Lung (tissue), 12 donors: ENCODE data around the gene GOLGA6L10. TPM values are rescaled to one million over a fixed set of nuclear protein-coding genes. Genes with fewer than 3 reads are reported as not detected.
"Not testable (repeated sequence)": the region's sequence is repeated elsewhere in the genome, so short reads cannot be mapped to it uniquely, and the experiment has no call there.

ENCODE experiments used
- ATAC-seq: fragments of 200-7000 bp; cut with Tn5 transposase; one replicate; pipeline ENCODE4 v1.9.1; 2020; ENCODE audit warnings: moderate number of reproducible peaks; ENCODE audit not compliant: insufficient read depth, low FRiP score
- DNase-seq, 3 donors: peaks; one replicate each; pipeline ENCODE4 v3.0.0-alpha.2; 2013 to 2017
- H3K27ac ChIP-seq, 2 donors: one replicate each; pipeline ENCODE4 v1.5.1; 2013; ENCODE audit warnings: mild to moderate bottlenecking in 2 of 2, moderate library complexity in 2 of 2, control low read depth in 1 of 2, inconsistent platforms in 1 of 2, low read depth in 1 of 2, low read length in 1 of 2
- H3K27me3 ChIP-seq, 3 donors: one replicate each; pipeline ENCODE4 v1.5.1; 2013; ENCODE audit warnings: low read length in 2 of 3; ENCODE audit not compliant: control insufficient read depth in 3 of 3, insufficient read depth in 3 of 3
- H3K36me3 ChIP-seq, 4 donors: one replicate each; pipeline ENCODE4 v1.5.1; 2013; ENCODE audit warnings: low read length in 4 of 4, mild to moderate bottlenecking in 1 of 4, moderate library complexity in 1 of 4; ENCODE audit not compliant: control insufficient read depth in 4 of 4, insufficient read depth in 4 of 4
- H3K4me1 ChIP-seq, 5 donors: one replicate each; pipeline ENCODE4 v1.5.1; 2013; ENCODE audit warnings: low read length in 5 of 5, mild to moderate bottlenecking in 2 of 5, moderate library complexity in 1 of 5; ENCODE audit not compliant: control insufficient read depth in 5 of 5, insufficient read depth in 5 of 5
- H3K4me3 ChIP-seq: one replicate; pipeline ENCODE4 v1.5.1; 2013; ENCODE audit warnings: mild to moderate bottlenecking, control low read depth, moderate library complexity
- H3K9ac ChIP-seq, 2 donors: one replicate each; pipeline ENCODE4 v1.5.1; 2013; ENCODE audit warnings: low read length in 2 of 2, control low read depth in 1 of 2; ENCODE audit not compliant: insufficient read depth in 1 of 2
- H3K9me3 ChIP-seq, 4 donors: one replicate each; pipeline ENCODE4 v1.5.1; 2013; ENCODE audit warnings: low read length in 3 of 4, mild to moderate bottlenecking in 1 of 4, moderate library complexity in 1 of 4; ENCODE audit not compliant: control insufficient read depth in 4 of 4, insufficient read depth in 3 of 4
- WGBS, 2 donors: extraction: QIAGEN DNeasy Blood & Tissue Kit; methylation state at CpG; one replicate each; pipeline ENCODE4 v1.1.7; 2013; 5-methylcytosine and 5-hydroxymethylcytosine counted together
- polyA plus RNA-seq, 2 donors: library from polyadenylated mRNA; stranded (reverse); fragments of 200-250 nt; gene quantifications; one replicate each; pipeline ENCODE4 v1.2.1, GENCODE V29; 2013
- total RNA-seq, 2 donors: library from RNA; depleted of rRNA in 1 of 2; stranded (reverse); fragments of >200 nt in 1 of 2; gene quantifications; one replicate each; pipeline ENCODE4 v1.2.1, GENCODE V29; 2014 to 2021
- TF ChIP-seq, protein P1 (sequence below): IDR thresholded peaks from 2 replicates; pipeline ENCODE4 v1.5.1; 2012; ENCODE audit warnings: mild to moderate bottlenecking; ENCODE audit errors: control extremely low read depth, extremely low read depth
- donor health status: control.
- donor health status: control.
- donor health status: Bipolar disorder and iron deficiency.
- donor health status: healthy.
- donor health status: DM: yes; HTN: yes; CAD: no.

Gene GOLGA6L10
- total and polyA plus RNA-seq, 4 donors = 0.63 to 7.0 (median 2.7) TPM

DNA sequence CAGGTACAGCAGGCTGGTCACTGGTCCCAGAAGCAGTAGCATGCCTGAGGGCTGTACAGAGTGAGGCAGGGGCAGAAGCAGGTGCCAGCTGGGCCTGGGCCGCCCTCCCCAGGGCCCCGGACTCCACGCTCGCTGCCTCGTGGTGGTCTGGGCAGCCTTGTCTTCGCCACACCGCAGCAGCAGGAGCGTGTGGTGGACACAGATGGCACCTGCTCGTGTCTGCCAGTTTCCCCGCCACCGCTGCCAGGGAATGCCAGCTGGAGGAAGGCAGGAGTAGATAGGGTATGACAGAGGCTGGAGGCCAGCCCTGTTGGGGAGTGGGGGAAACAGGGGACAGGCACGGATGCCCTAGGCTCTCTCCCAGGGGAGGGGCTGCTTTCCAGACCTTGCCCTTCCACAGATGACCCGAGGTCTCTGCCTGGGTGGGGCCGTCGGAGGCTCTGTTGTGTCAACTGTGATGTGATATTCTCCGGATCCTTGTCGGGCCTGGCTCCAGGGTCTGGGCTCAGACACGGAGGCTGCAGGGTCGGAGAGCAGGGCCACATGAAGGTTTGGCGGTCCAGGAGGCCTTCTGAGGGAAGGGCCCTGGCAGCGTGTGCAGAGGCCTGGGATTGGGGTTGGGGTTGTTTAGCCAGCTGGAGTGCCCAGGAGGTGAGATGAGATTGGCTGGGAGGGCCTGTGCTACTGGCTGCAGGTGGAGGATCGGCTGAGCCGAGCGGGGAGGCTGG is 33.6 kb downstream of the GOLGA6L10 start:
- no peaks in the 10 kb centered on the region for H3K4me1 ChIP-seq
- 89 to 94% methylated on average over 24 of the region's 24 CpGs for WGBS, 2 donors
- ATAC-seq (no peak), DNase-seq (no peak)
- TF ChIP-seq, protein P1, sequence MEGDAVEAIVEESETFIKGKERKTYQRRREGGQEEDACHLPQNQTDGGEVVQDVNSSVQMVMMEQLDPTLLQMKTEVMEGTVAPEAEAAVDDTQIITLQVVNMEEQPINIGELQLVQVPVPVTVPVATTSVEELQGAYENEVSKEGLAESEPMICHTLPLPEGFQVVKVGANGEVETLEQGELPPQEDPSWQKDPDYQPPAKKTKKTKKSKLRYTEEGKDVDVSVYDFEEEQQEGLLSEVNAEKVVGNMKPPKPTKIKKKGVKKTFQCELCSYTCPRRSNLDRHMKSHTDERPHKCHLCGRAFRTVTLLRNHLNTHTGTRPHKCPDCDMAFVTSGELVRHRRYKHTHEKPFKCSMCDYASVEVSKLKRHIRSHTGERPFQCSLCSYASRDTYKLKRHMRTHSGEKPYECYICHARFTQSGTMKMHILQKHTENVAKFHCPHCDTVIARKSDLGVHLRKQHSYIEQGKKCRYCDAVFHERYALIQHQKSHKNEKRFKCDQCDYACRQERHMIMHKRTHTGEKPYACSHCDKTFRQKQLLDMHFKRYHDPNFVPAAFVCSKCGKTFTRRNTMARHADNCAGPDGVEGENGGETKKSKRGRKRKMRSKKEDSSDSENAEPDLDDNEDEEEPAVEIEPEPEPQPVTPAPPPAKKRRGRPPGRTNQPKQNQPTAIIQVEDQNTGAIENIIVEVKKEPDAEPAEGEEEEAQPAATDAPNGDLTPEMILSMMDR = no peak
- H3K9me3 ChIP-seq = no peaks in the 10 kb centered on the region
- no peaks in the 10 kb centered on the region for H3K36me3 ChIP-seq
- H3K27ac ChIP-seq = no peak overlapping the region
- no peak overlapping the region for H3K4me3 ChIP-seq
- no peaks in the 10 kb centered on the region for H3K27me3 ChIP-seq
- H3K9ac ChIP-seq = no peak overlapping the region

DNA sequence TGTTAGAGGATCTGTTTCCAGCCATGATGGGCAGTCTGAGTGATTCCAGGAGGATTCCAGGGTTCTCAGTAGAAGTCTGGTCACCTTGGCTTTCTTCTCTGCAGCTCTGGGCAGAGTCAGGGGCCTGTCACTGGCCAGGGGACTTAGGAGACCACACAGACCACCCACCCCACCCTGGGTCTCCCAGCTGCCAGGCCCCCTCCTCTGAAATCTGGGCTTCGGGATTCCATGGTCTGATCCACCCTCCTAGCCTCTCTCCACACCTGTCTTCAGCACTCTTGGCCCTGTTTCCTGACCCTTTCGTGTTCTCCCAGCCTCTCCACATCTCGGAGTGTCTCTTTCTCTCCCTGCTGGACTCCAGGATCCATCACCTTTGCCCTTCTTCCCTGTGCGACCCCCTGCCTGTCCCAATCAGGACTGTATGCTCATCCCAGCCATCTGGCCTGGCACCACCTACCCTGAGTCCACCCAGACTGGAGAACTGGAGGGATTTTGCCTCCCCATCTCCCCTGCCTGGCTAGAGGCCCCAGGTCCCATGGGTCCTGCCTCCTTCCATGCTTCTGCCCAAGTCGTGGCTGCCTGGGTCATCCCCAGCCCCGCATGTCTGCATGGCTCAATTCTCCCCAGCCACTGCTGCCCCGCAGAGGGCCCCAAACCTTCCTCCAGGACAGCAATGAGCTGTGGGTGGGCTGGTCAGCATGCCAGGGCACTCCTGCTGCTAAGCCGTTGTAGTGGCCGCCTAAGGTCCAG is 34.3 kb downstream of the GOLGA6L10 start:
- Histone ChIP-seq H3K36me3 (no peaks in the 10 kb centered on the region), H3K4me1 (no peaks in the 10 kb centered on the region), H3K9ac (no peak overlapping the region), H3K27me3 (no peaks in the 10 kb centered on the region), H3K27ac (no peak overlapping the region), H3K9me3 (no peaks in the 10 kb centered on the region), H3K4me3 (no peak overlapping the region)
- 84 to 93% methylated on average over 9 of the region's 9 CpGs for WGBS, 2 donors
- TF ChIP-seq, protein P1 = no peak
- ATAC-seq = no peak
- DNase-seq = no peak

DNA sequence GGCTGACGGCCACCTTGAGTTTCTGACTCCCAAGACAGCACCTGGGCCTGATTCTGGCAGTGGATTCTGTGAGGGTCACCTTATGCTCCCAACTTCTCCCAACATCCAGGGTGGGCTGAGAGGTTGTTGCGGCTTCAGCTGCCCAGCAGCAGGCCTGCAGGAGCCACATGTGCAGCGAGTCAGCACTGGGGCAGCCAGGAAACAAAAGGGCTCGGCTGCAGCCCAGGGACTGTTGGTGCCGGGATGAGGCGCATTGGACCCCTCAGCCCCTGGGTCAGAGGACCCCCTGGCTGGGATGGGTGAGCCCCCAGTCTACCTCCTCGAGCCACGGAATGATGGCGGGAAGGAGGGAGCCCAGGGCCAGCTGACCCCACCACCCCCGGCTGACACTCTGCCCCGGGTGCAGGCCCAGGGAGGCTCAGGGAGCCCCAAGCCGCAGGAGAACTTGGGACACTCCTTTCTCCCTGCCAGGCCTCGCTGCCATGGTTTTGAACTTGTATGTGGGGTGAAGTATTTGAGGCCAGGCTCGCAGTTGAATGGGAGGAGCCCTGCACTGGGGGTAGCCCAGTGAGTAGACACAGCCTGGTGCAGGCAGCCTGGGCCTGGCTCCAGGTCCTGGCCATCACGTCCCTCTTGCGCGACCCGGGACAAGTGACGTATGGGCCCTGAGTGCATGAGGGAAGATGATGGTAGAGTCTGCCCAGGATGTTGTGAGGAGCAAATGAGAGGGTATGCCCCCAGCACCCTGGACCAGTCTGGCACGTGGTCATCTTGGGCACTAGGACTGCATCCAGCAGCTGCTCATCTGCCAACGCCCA is 35.1 kb downstream of the GOLGA6L10 start:
- not testable (repeated sequence) for DNase-seq

DNA sequence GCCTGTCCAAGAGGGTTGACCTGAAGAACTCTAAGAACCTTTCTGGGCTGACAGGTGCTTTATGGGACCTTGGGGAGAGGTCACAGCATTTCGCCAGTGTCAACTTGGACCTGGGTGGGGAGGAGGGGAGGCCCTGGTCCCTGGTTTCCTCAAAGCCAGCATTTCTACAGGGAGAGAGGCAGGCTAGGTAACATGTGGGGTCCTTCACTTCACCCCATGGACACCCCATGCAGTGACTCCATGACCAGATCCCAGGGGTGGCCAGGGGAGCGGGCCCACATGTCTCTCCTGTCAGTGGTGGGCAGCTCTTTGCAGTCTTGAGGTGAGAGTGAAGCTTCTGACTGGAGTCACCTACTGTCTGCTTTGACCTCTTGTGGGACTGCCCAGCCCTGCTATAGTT is 35.8 kb downstream of the GOLGA6L10 start:
- ATAC-seq (no peak), DNase-seq (no peak)
- TF ChIP-seq, protein P1 = no peak
- H3K9ac ChIP-seq = no peak overlapping the region
- WGBS, 2 donors = 95 to 96% methylated on average over 2 of the region's 2 CpGs
- no peak overlapping the region for H3K4me3 ChIP-seq
- H3K27ac ChIP-seq = no peak overlapping the region
- no peaks in the 10 kb centered on the region for H3K36me3 ChIP-seq
- no peaks in the 10 kb centered on the region for H3K4me1 ChIP-seq
- no peaks in the 10 kb centered on the region for H3K9me3 ChIP-seq
- no peaks in the 10 kb centered on the region for H3K27me3 ChIP-seq

More for the DNA sequence above, 35.1 kb downstream of the GOLGA6L10 start:
- not testable (repeated sequence) for H3K4me3 ChIP-seq, H3K27me3 ChIP-seq, H3K9me3 ChIP-seq, ATAC-seq, H3K27ac ChIP-seq, H3K9ac ChIP-seq, H3K4me1 ChIP-seq, H3K36me3 ChIP-seq
- 87 to 89% methylated on average over 21 of the region's 21 CpGs for WGBS, 2 donors
